ENCODE data around the gene EVC2.
A peak's percentile ranks its signal among the peaks of the same experiment; 100 is the strongest.

EVC2 gene

DNA sequence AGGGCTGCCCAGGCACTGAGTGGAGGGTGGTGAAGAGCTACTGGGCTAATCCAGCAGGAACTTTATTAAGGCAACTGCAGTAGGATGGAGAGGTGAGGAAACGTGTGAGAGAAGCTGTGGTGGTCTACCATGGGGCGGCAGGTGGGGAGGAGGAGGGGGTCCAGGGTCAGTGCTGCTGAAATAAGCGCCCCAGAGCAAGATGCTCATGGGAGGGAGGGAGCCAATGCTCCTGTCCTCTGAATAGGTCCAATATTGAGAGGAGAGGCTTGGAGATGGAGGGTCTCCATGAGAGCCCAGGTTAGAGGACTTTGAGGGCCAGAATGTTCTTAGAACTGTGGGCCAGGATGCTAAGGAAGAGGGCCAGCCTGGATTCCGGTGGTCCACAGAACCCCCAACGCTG, 37.9 kb upstream of the EVC2 start:
- H3K27ac ChIP-seq, result peak overlapping the region; percentile 87
- DNase-seq (ENCODE audit: low spot score), result no peak
- TF ChIP-seq, protein P1, sequence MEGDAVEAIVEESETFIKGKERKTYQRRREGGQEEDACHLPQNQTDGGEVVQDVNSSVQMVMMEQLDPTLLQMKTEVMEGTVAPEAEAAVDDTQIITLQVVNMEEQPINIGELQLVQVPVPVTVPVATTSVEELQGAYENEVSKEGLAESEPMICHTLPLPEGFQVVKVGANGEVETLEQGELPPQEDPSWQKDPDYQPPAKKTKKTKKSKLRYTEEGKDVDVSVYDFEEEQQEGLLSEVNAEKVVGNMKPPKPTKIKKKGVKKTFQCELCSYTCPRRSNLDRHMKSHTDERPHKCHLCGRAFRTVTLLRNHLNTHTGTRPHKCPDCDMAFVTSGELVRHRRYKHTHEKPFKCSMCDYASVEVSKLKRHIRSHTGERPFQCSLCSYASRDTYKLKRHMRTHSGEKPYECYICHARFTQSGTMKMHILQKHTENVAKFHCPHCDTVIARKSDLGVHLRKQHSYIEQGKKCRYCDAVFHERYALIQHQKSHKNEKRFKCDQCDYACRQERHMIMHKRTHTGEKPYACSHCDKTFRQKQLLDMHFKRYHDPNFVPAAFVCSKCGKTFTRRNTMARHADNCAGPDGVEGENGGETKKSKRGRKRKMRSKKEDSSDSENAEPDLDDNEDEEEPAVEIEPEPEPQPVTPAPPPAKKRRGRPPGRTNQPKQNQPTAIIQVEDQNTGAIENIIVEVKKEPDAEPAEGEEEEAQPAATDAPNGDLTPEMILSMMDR (conservative IDR thresholded peaks at IDR 0.05; ENCODE audit: low read depth), result no peak
- POLR2A ChIA-PET (ENCODE audit: low non-redundant PET), result no interaction called here
- CTCF ChIA-PET, result no interaction called here

- H3K27ac ChIP-seq, result no peak overlapping the region
- no peak for DNase-seq (ENCODE audit: low spot score)
- TF ChIP-seq, protein P1 (conservative IDR thresholded peaks at IDR 0.05; ENCODE audit: low read depth), result no peak
- CTCF ChIA-PET, result no interaction called here
- POLR2A ChIA-PET (ENCODE audit: low non-redundant PET), result no interaction called here
These were observed 34.6 kb upstream of the EVC2 start for GRCh38 chr4:5742968-5743367.

DNA sequence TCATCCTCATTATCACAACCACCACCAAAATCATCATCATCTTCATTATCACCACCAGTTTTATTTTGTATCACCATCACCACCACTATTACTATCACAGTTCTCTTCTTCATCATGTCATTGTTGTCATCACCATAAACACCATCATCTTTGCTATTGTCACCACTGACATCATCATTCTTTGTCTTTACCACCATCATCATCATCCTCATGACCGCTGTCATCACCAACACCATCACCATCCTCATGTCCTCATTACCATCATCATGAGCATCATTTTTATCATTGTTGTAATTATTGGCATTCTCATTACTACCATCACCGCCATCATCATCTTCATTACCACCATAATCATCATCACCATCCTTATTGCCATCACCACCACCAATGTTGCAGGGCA, 34.0 kb upstream of the EVC2 start:
- TF ChIP-seq, protein P1 (conservative IDR thresholded peaks at IDR 0.05; ENCODE audit: low read depth), result no peak
- POLR2A ChIA-PET (ENCODE audit: low non-redundant PET), result no interaction called here
- CTCF ChIA-PET, result no interaction called here
- no peak overlapping the region for H3K27ac ChIP-seq
- DNase-seq (ENCODE audit: low spot score), result no peak

DNA sequence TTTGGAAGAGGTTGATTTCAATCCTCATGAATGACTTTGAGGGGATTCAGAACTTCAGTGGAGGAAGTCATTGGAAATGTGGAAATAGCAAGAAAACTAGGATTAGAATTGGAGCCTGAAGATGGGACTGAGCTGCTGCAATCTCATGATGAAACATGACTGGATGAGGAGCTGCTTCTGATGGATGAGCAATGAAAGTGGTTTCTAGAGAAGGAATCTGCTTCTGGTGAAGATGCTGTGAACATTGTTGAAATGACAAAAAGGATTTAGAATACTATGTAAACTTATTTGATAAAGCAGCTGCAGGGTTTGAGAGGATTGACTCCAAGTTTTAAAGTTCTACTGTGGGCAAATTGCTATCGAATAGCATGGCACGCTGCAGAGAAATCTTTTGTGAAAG, 29.7 kb upstream of the EVC2 start:
- no peak for DNase-seq (ENCODE audit: low spot score)
- no peak overlapping the region for H3K27ac ChIP-seq
- ChIA-PET POLR2A (ENCODE audit: low non-redundant PET) (interaction anchor here (0.6 kb wide), 1 partner anchor 46 kb away, joined by 3 read pairs; no protein-coding TSS in a partner anchor), CTCF (no interaction called here)
- TF ChIP-seq, protein P1 (conservative IDR thresholded peaks at IDR 0.05; ENCODE audit: low read depth), result no peak

- ChIA-PET POLR2A (ENCODE audit: low non-redundant PET) (no interaction called here), CTCF (interaction anchor here (0.6 kb wide), 1 partner anchor 22 kb away, joined by 3 read pairs; no protein-coding TSS in a partner anchor)
These were observed 27.1 kb upstream of the EVC2 start for GRCh38 chr4:5735463-5735862.

DNA sequence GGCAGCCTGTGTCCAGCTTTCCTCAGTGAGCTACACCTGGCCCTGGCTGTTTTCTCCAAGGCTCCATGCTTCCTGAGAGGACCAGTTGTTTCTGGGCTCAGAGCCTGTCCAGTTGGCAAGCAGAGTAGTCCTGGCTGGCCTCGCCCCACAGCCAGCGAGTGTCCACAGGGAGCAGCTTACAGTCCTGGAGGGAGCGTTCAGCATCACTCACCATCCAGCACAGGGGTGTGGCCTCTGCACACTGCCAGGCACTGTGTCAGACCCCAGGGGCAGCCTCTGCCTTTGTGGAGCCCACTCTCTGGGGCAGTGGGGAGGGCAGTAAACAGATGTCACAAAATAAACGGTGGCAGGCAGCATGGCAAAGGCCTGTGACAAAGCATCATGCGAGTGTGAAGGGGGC, 26.5 kb upstream of the EVC2 start:
- POLR2A ChIA-PET (ENCODE audit: low non-redundant PET), result no interaction called here

More at GRCh38 chr4:5735463-5735862, 27.1 kb upstream of the EVC2 start:
- H3K27ac ChIP-seq, result no peak overlapping the region
- no peak for DNase-seq (ENCODE audit: low spot score)
- TF ChIP-seq, protein P1 (conservative IDR thresholded peaks at IDR 0.05; ENCODE audit: low read depth), result no peak

More for the DNA sequence above, 26.5 kb upstream of the EVC2 start:
- CTCF ChIA-PET, result interaction anchor here (0.6 kb wide), 1 partner anchor 23 kb away, joined by 3 read pairs; no protein-coding TSS in a partner anchor
- DNase-seq (ENCODE audit: low spot score), result no peak
- peak overlapping the region; percentile 28 for H3K27ac ChIP-seq
- TF ChIP-seq, protein P1 (conservative IDR thresholded peaks at IDR 0.05; ENCODE audit: low read depth), result no peak
